Esophagus squamous epithelium (tissue), 5 donors: Measurements from ENCODE around the gene ZNF584. TPM values are rescaled to one million over a fixed set of nuclear protein-coding genes. Genes with fewer than 3 reads are reported as not detected.

Experiments used
- DNase-seq: peaks from one replicate; lab custom pipeline; 2025; lab: John Stamatoyannopoulos, UW
- H3K27ac ChIP-seq, 4 donors: fragments of 200-600 bp; sonication (generic); one replicate each; pipeline ENCODE4 v1.5.1; 2016 to 2019; ENCODE audit warnings: mild to moderate bottlenecking in 1 of 4
- H3K27me3 ChIP-seq, 4 donors: fragments of 200-600 bp; sonication (generic); 1 replicate in 3 of 4; 2 replicates in 1 of 4; pipeline versions ENCODE4 v1.5.1 to v1.6.0; 2017 to 2021; ENCODE audit warnings: antibody characterized with exemption in 1 of 4
- H3K36me3 ChIP-seq, 3 donors: fragments of 200-600 bp; sonication (generic); one replicate each; pipeline ENCODE4 v1.5.1; 2016 to 2019
- H3K4me1 ChIP-seq, 3 donors: fragments of 200-600 bp; sonication (generic); one replicate each; pipeline ENCODE4 v1.5.1; 2017 to 2019
- H3K4me3 ChIP-seq, 4 donors: fragments of 200-600 bp; sonication (generic); 1 replicate in 3 of 4; 2 replicates in 1 of 4; pipeline ENCODE4 v1.5.1; 2016 to 2019; ENCODE audit warnings: mild to moderate bottlenecking in 2 of 4, moderate library complexity in 1 of 4
- H3K9me3 ChIP-seq, 3 donors: fragments of 200-600 bp; sonication (generic); one replicate each; pipeline ENCODE4 v1.5.1; 2016 to 2019
- POLR2A ChIP-seq, 4 donors: fragments of 450-650 bp; IDR thresholded peaks; one replicate each; pipeline ENCODE4 v1.6.1; 2017; ENCODE audit warnings: antibody characterized with exemption in 4 of 4, mild to moderate bottlenecking in 4 of 4, moderate library complexity in 3 of 4
- WGBS, 2 donors: methylation state at CpG; one replicate each; pipeline ENCODE4 v1.1.5; 2018; 5-methylcytosine and 5-hydroxymethylcytosine counted together
- intact Hi-C: fragments of 100-400 bp; cut with DNase I; formaldehyde crosslinking; loops from one replicate; pipeline ENCODE4 v1.15.0; 2022
- total RNA-seq, 4 donors: library from RNA; depleted of rRNA; stranded (reverse); fragments of >200 nt; gene quantifications; one replicate each; pipeline ENCODE4 v1.1.0, GENCODE V29; 2016
- TF ChIP-seq, protein P1 (sequence below), 6 experiments: fragments of 450-650 bp in 4 of 6; fragments of 200-600 bp in 2 of 6; sonication (generic) in 2 of 6; IDR thresholded peaks; one replicate each; pipeline ENCODE4 v1.5.1; 2016 to 2019; ENCODE audit warnings: antibody characterized with exemption in 6 of 6, mild to moderate bottlenecking in 4 of 6, moderate library complexity in 4 of 6
- donor health status: DM: yes; HTN: yes; CAD: no.

The ZNF584 gene
- total RNA-seq, 4 donors from 2014 or later: 8.5 to 13.4 (median 9.4) TPM

GRCh38 chr19:58393725-58394033 is 14.8 kb upstream of the ZNF584 start:
- intact Hi-C loops: no loop called here
- H3K36me3 ChIP-seq: peaks cover 18 to 66% (median 25%) of the 10 kb centered on the region in 3 donors
- H3K27me3 ChIP-seq: peaks cover 0 to 28% (median 0%) of the 10 kb centered on the region in 4 donors
- H3K4me1 ChIP-seq: peaks cover 25 to 86% (median 26%) of the 10 kb centered on the region in 3 donors
- WGBS, 2 donors: 79 to 80% methylated on average over 4 of the region's 4 CpGs
- H3K27ac ChIP-seq: peak overlapping the region in 2 of 4 donors; percentile 89 to 90
- no peak overlapping the region for H3K4me3 ChIP-seq
- TF ChIP-seq POLR2A (IDR thresholded peaks at IDR 0.05): no peak
- TF ChIP-seq, protein P1, sequence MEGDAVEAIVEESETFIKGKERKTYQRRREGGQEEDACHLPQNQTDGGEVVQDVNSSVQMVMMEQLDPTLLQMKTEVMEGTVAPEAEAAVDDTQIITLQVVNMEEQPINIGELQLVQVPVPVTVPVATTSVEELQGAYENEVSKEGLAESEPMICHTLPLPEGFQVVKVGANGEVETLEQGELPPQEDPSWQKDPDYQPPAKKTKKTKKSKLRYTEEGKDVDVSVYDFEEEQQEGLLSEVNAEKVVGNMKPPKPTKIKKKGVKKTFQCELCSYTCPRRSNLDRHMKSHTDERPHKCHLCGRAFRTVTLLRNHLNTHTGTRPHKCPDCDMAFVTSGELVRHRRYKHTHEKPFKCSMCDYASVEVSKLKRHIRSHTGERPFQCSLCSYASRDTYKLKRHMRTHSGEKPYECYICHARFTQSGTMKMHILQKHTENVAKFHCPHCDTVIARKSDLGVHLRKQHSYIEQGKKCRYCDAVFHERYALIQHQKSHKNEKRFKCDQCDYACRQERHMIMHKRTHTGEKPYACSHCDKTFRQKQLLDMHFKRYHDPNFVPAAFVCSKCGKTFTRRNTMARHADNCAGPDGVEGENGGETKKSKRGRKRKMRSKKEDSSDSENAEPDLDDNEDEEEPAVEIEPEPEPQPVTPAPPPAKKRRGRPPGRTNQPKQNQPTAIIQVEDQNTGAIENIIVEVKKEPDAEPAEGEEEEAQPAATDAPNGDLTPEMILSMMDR (IDR thresholded peaks at IDR 0.05): no peak
- DNase-seq: no peak
- no peaks in the 10 kb centered on the region for H3K9me3 ChIP-seq

DNA sequence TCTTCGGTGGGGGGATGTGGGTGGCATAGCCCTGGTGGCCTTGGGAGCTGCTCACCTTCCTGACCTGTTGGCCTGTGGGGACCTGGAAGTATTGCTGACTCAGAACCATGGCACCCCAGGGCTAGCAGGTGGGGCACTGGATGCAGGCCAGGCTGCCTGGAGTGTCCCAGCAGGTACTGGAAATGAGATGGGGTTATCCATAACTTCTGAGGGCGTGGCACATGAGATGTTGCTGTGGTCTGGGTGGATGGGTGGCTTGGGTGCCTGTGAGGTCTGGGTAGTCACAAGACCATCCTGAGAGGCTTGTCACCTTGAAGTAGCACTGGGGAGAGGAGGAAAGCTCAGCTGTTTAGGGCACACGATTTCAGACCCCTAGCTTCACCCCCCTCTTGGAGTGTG is 13.6 kb upstream of the ZNF584 start:
- TF ChIP-seq POLR2A (IDR thresholded peaks at IDR 0.05): no peak
- TF ChIP-seq, protein P1 (IDR thresholded peaks at IDR 0.05): no peak
- intact Hi-C loops: no loop called here
- Histone ChIP-seq H3K4me1 (peaks cover 23 to 76% (median 25%) of the 10 kb centered on the region in 3 donors), H3K27me3 (peaks cover 0 to 28% (median 0%) of the 10 kb centered on the region in 4 donors), H3K4me3 (no peak overlapping the region), H3K27ac (peak overlapping the region; percentile 62 to 90 (median 82)), H3K9me3 (no peaks in the 10 kb centered on the region), H3K36me3 (peaks cover 16 to 54% (median 25%) of the 10 kb centered on the region in 3 donors)
- WGBS, 2 donors: 50 to 80% methylated on average over 1 to 2 of the region's 3 CpGs
- no peak for DNase-seq

- WGBS, 2 donors: 2 to 25% methylated on average over 7 to 16 of the region's 21 CpGs
- peaks cover 13 to 49% (median 25%) of the 10 kb centered on the region in 3 donors for H3K36me3 ChIP-seq
- peak within 1 kb of the TSS; percentile 62 to 90 (median 82) for H3K27ac ChIP-seq
- no peaks in the 10 kb centered on the region for H3K9me3 ChIP-seq
- TF ChIP-seq POLR2A (IDR thresholded peaks at IDR 0.05): peak in 3 of 4 donors; percentile 25 to 46 (median 43)
- TF ChIP-seq, protein P1 (IDR thresholded peaks at IDR 0.05): no peak
- intact Hi-C loops: no loop called here
- H3K4me1 ChIP-seq: peaks cover 22 to 76% (median 27%) of the 10 kb centered on the region in 3 donors
- peaks cover 0 to 28% (median 0%) of the 10 kb centered on the region in 4 donors for H3K27me3 ChIP-seq
- DNase-seq: no peak
- peak within 1 kb of the TSS; percentile 46 to 61 (median 54) for H3K4me3 ChIP-seq
Observed at GRCh38 chr19:58395220-58395978, 13.1 kb upstream of the ZNF584 start, which contains the start of gene RNF225. Gene RNF225, plus strand, starts transcription at chr19:58395656. Its CDS starts 434 bp downstream, at chr19:58396090.

DNA sequence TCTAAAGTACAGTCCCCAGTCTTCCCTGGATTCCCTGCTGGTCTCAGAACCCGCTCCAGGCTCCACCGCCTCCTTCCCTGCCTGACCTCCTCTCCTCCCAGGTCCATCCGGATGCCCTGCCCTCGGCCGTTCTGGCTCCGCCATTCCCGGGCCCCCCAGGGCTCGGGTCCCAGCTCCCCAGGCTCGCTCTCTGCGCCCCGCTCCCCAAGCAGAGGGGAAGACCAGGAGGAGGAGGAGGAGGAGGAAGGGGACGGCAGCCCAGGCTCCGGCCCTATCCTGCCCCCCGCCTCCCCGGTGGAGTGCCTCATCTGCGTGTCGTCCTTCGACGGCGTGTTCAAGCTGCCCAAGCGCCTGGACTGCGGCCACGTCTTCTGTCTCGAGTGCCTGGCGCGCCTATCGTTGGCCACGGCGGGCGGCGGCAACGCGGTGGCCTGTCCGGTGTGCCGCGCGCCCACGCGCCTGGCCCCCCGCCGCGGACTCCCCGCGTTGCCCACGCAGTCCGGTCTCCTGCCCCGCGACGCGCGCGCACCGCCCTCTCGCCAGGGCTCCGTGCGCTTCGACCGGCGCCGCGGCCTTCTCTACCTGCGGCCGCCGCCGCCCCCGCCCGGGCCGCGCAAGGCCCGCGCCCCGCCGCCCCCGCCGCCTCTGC is 12.3 kb upstream of the ZNF584 start:
- peak overlapping the region; percentile 50 to 90 (median 82) for H3K27ac ChIP-seq
- H3K4me3 ChIP-seq: peak overlapping the region; percentile 46 to 61 (median 54)
- intact Hi-C loops: no loop called here
- no peak for TF ChIP-seq POLR2A (IDR thresholded peaks at IDR 0.05)
- TF ChIP-seq, protein P1 (IDR thresholded peaks at IDR 0.05): no peak
- 0 to 6% methylated on average over 1 to 13 of the region's 75 CpGs for WGBS, 2 donors
- H3K9me3 ChIP-seq: no peaks in the 10 kb centered on the region
- DNase-seq: no peak
- H3K36me3 ChIP-seq: peaks cover 13 to 42% (median 25%) of the 10 kb centered on the region in 3 donors
- H3K27me3 ChIP-seq: peaks cover 0 to 28% (median 0%) of the 10 kb centered on the region in 4 donors
- peaks cover 28 to 76% (median 33%) of the 10 kb centered on the region in 3 donors for H3K4me1 ChIP-seq
